ENCODE measurements around the gene PHLPP1.

DNA sequence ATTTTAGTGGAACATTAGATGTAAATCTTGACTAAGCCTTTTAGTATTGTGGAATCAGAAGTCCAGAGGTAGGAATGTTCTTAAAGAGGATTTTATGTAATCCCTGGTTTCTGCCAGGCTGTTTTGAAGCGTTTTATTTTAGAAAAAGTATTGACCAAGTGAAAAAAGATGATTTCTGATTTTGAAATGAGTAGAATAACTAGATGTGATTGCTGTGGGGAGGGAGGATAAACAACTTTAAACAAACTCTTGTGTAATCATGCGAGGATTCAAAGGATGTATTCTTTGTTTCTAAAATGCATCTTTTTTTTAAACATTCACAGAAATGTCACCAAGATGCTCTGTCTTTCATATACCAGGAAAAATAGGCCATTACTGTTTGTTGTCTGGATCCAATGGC is 53.9 kb downstream of the PHLPP1 start:
- no peak for TF ChIP-seq EZH2 (IDR thresholded peaks at IDR 0.05; ENCODE audit: low read length, missing control alignments)
- TF ChIP-seq, protein P1, sequence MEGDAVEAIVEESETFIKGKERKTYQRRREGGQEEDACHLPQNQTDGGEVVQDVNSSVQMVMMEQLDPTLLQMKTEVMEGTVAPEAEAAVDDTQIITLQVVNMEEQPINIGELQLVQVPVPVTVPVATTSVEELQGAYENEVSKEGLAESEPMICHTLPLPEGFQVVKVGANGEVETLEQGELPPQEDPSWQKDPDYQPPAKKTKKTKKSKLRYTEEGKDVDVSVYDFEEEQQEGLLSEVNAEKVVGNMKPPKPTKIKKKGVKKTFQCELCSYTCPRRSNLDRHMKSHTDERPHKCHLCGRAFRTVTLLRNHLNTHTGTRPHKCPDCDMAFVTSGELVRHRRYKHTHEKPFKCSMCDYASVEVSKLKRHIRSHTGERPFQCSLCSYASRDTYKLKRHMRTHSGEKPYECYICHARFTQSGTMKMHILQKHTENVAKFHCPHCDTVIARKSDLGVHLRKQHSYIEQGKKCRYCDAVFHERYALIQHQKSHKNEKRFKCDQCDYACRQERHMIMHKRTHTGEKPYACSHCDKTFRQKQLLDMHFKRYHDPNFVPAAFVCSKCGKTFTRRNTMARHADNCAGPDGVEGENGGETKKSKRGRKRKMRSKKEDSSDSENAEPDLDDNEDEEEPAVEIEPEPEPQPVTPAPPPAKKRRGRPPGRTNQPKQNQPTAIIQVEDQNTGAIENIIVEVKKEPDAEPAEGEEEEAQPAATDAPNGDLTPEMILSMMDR (conservative IDR thresholded peaks at IDR 0.05 in 1 of 2, IDR thresholded peaks at IDR 0.05 in 1 of 2; ENCODE audit: low read depth in 1 of 2, low read length in 2 of 2) = no peak
